ENCODE measurements around the gene NUP153. TPM values are rescaled to one million over a fixed set of nuclear protein-coding genes. Genes with fewer than 3 reads are reported as not detected.

NUP153 gene
- total RNA-seq, 2 experiments from 2014 or later = 72.5 to 88.0 TPM

DNA sequence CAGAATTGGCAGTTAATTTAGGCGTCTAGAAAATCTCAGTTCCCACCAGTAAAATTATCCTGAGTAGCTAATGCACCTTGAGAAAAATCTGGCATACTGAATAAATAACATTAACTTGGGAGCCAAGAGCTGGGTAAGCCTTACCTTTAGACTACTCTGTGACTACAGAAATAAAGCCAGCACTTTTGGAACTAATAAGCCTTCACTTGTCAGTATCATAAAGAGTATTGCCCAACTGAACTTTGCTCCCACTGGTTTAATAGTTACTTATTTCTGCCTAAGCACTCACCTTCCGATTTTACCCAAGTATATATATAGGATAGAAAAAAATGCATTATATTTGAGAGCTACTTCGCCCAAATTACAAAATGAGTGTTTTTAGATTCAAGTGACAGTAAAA lies 95.9 kb downstream of the NUP153 start:
- DNase-seq (ENCODE audit: low spot score) = no peak
- TF ChIP-seq EZH2phosphoT487 (IDR thresholded peaks at IDR 0.05; ENCODE audit: borderline replicate concordance, low read depth, low read length) (no peak), CTCF (conservative IDR thresholded peaks at IDR 0.05; ENCODE audit: low read length) (no peak)
- no TSS peak for BruUV-seq (replicated peaks)
- Histone ChIP-seq H3K36me3 (ENCODE audit: insufficient read depth, low read length) (peaks cover 83% of the 10 kb centered on the region), H2AFZ (ENCODE audit: low read length) (no peak overlapping the region), H3K4me1 (ENCODE audit: insufficient read depth, low read length, poor library complexity, severe bottlenecking) (no peaks in the 10 kb centered on the region), H3K4me2 (ENCODE audit: low read length) (no peak overlapping the region), H3K27ac (ENCODE audit: low read depth, low read length, poor library complexity, severe bottlenecking) (no peak overlapping the region), H3K9me2 (ENCODE audit: insufficient read depth, low read length) (no peaks in the 10 kb centered on the region), H4K20me1 (ENCODE audit: insufficient read depth, low read length) (no peaks in the 10 kb centered on the region; the same call in 1 of the 2 replicates), H3K4me3 (ENCODE audit: low read depth, low read length, poor library complexity, severe bottlenecking) (no peak overlapping the region), H3K9me3 (ENCODE audit: low read length) (no peaks in the 10 kb centered on the region), H3K79me2 (ENCODE audit: insufficient read depth, low read depth, low read length) (no peaks in the 10 kb centered on the region)
- POLR2A ChIA-PET = interaction anchor here (0.7 to 3.2 kb wide), 4 partner anchors 9 to 165 kb away, joined by 3 to 28 read pairs (median 3); partner anchors contain the start of gene FAM8A1
- CTCF ChIA-PET (ENCODE audit: unreplicated experiment) = interaction anchor here (0.7 kb wide), 1 partner anchor 99 kb away, joined by 3 read pairs; no protein-coding TSS in a partner anchor
- intact Hi-C loops (cut with micrococcal nuclease; ENCODE audit: unreplicated experiment) = no loop called here

GRCh38 chr6:17606606-17607005 lies 100.1 kb downstream of the NUP153 start:
- Histone ChIP-seq H3K9me2 (ENCODE audit: insufficient read depth, low read length) (no peaks in the 10 kb centered on the region), H3K27ac (ENCODE audit: low read depth, low read length, poor library complexity, severe bottlenecking) (no peak overlapping the region)
- DNase-seq (ENCODE audit: low spot score) = no peak

More at GRCh38 chr6:17606606-17607005, 100.1 kb downstream of the NUP153 start:
- no peak overlapping the region for H3K4me2 ChIP-seq (ENCODE audit: low read length)
- BruUV-seq (replicated peaks) = no TSS peak
- no peaks in the 10 kb centered on the region for H3K9me3 ChIP-seq (ENCODE audit: low read length)
- intact Hi-C loops (cut with micrococcal nuclease; ENCODE audit: unreplicated experiment) = no loop called here
- no peaks in the 10 kb centered on the region; the same call in none of the 2 replicates for H4K20me1 ChIP-seq (ENCODE audit: insufficient read depth, low read length)
- no peak for TF ChIP-seq CTCF (conservative IDR thresholded peaks at IDR 0.05; ENCODE audit: low read length)
- peaks cover 13% of the 10 kb centered on the region; the same call in 1 of the 2 replicates for H3K79me2 ChIP-seq (ENCODE audit: insufficient read depth, low read depth, low read length)
- H3K4me1 ChIP-seq (ENCODE audit: insufficient read depth, low read length, poor library complexity, severe bottlenecking) = peaks cover 17% of the 10 kb centered on the region
- H3K4me3 ChIP-seq (ENCODE audit: low read depth, low read length, poor library complexity, severe bottlenecking) = no peak overlapping the region
- H2AFZ ChIP-seq (ENCODE audit: low read length) = no peak overlapping the region
- POLR2A ChIA-PET = interaction anchor here (0.6 kb wide), 1 partner anchor 75 kb away, joined by 3 read pairs; no protein-coding TSS in a partner anchor
- CTCF ChIA-PET (ENCODE audit: unreplicated experiment) = no interaction called here
- H3K36me3 ChIP-seq (ENCODE audit: insufficient read depth, low read length) = peaks cover 65% of the 10 kb centered on the region

All from OCI-LY7 (cell line).